ENCODE results near the gene ECHDC3. TPM values are rescaled to one million over a fixed set of nuclear protein-coding genes. Genes with fewer than 3 reads are reported as not detected.

The ECHDC3 gene
- total and polyA plus RNA-seq, 2 of the 4 experiments (the other 2 are of a cell fraction), result 4.3 to 5.0 TPM

DNA sequence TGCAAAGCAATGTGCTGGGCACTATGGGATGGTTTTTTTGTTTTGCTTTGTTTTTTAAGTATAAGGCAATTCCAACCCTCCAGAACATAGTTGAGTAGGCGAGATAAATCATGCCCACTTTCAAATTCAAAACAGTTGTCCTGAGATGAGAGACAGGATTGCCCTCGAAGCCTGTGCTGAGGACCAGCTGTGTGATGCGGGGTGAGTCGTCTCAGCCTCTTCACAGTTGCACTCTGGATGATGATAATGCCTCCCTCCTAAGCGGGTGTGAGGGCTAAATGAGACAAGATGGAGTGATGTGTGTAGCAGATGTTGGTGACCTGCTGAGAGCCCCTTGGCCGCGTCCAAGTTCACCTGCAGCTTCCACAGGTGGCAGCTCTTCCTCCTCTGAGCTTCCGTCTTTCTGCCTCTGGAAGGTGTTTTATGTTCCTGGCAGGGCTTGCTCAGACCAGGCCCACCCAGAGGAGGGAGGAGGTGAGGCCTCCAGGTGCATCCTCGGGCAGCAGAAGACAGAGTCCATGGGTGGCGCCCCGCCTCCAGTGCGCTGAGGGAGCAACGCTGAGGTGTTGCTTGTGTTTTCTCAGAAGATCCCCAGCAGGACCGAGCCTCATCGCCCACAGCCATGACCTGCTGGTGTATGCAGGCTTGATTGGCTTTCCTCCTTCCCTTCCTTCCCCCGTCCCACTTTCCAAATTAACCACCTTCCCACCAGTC lies 30.6 kb downstream of the ECHDC3 start:
- Histone ChIP-seq H3K4me2 (ENCODE audit: low read depth, low read length) (no peak overlapping the region), H2AFZ (replicated peaks; ENCODE audit: low read length, poor library complexity) (peak overlapping the region; percentile 5), H3K9me3 (ENCODE audit: control insufficient read depth, insufficient read depth, low read length) (no peaks in the 10 kb centered on the region), H3K56ac (ENCODE audit: extremely low read depth, insufficient read depth, low read length) (no peak overlapping the region), H2AK9ac (replicated peaks; ENCODE audit: low read depth, low read length, poor library complexity) (no peak overlapping the region), H4K8ac (ENCODE audit: low read depth in 2 of 2, low read length in 2 of 2) (no peak overlapping the region), H3K23ac (ENCODE audit: low read depth, low read length) (no peak overlapping the region), H3K27ac (ENCODE audit: insufficient read depth, low read length) (no peak overlapping the region), H3K79me1 (ENCODE audit: low read depth in 1 of 2, low read length in 2 of 2) (no peaks in the 10 kb centered on the region), H3K36me3 (ENCODE audit: control insufficient read depth, insufficient read depth, low read length) (no peaks in the 10 kb centered on the region), H3K9me1 (ENCODE audit: insufficient read depth, low read length) (peaks cover 7% of the 10 kb centered on the region), H4K5ac (ENCODE audit: low read depth, low read length) (no peak overlapping the region), H2BK120ac (ENCODE audit: low read depth, low read length) (no peak overlapping the region), H3K27me3 (ENCODE audit: control insufficient read depth, insufficient read depth, low read length) (peaks cover 16% of the 10 kb centered on the region), H3K9ac (ENCODE audit: low read depth, low read length) (no peak overlapping the region), H3K4ac (ENCODE audit: low read depth, low read length) (no peak overlapping the region), H2BK5ac (ENCODE audit: low read depth, low read length, poor library complexity, severe bottlenecking) (no peak overlapping the region), H2BK15ac (ENCODE audit: low read depth, low read length) (no peak overlapping the region), H2AK5ac (ENCODE audit: low read depth, low read length) (no peak overlapping the region), H3K4me3 (ENCODE audit: insufficient read depth, low read depth, low read length) (no peak overlapping the region), H3K18ac (ENCODE audit: low read depth, low read length) (no peak overlapping the region), H3K14ac (replicated peaks; ENCODE audit: low read depth, low read length) (no peak overlapping the region), H4K91ac (ENCODE audit: insufficient read depth, low read depth, low read length) (no peak overlapping the region), H2BK20ac (ENCODE audit: low read depth, low read length) (no peak overlapping the region), H4K20me1 (ENCODE audit: insufficient read depth, low read length) (no peaks in the 10 kb centered on the region), H3K4me1 (ENCODE audit: control insufficient read depth, insufficient read depth, low read length) (no peaks in the 10 kb centered on the region; the same call in 1 of the 2 replicates)
- intact Hi-C loops (cut with micrococcal nuclease) (no loop called here), dilution Hi-C loops (cut with HindIII; ENCODE audit: low sequenced_read_pairs, unreplicated experiment) (no loop called here), in situ Hi-C loops (cut with MboI; ENCODE audit: low sequenced_read_pairs) (no loop called here)
- TF ChIP-seq MXI1 (IDR thresholded peaks at IDR 0.05; ENCODE audit: borderline replicate concordance, low read depth, low read length) (no peak), USF2 (IDR thresholded peaks at IDR 0.05; ENCODE audit: low read depth, low read length) (no peak), MAFK (IDR thresholded peaks at IDR 0.05; ENCODE audit: low read depth, low read length) (no peak), RAD21 (IDR thresholded peaks at IDR 0.05; ENCODE audit: low read length) (no peak), NFE2L2 (IDR thresholded peaks at IDR 0.05; ENCODE audit: low read depth, low read length) (no peak), MAZ (IDR thresholded peaks at IDR 0.05; ENCODE audit: borderline replicate concordance, low read depth, low read length) (no peak), CHD1 (IDR thresholded peaks at IDR 0.05; ENCODE audit: low read depth, low read length) (no peak), CEBPB (IDR thresholded peaks at IDR 0.05; ENCODE audit: low read depth, low read length) (no peak), RFX5 (IDR thresholded peaks at IDR 0.05; ENCODE audit: low read depth, low read length) (no peak), FOS (IDR thresholded peaks at IDR 0.05; ENCODE audit: low read depth, low read length) (no peak), SMC3 (IDR thresholded peaks at IDR 0.05; ENCODE audit: low read depth, low read length) (no peak), RCOR1 (IDR thresholded peaks at IDR 0.05; ENCODE audit: insufficient replicate concordance, low read length) (no peak)
- TF ChIP-seq, protein P1, sequence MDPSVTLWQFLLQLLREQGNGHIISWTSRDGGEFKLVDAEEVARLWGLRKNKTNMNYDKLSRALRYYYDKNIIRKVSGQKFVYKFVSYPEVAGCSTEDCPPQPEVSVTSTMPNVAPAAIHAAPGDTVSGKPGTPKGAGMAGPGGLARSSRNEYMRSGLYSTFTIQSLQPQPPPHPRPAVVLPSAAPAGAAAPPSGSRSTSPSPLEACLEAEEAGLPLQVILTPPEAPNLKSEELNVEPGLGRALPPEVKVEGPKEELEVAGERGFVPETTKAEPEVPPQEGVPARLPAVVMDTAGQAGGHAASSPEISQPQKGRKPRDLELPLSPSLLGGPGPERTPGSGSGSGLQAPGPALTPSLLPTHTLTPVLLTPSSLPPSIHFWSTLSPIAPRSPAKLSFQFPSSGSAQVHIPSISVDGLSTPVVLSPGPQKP (IDR thresholded peaks at IDR 0.05; ENCODE audit: borderline replicate concordance, low read depth, low read length), result no peak
- ChIA-PET POLR2A (ENCODE audit: unreplicated experiment) (no interaction called here), CTCF (interaction anchor here (2.2 kb wide), 1 partner anchor 10 kb away, joined by 12 read pairs; no protein-coding TSS in a partner anchor)
- no peak for ATAC-seq (ENCODE audit: low read depth)
- 92% methylated on average over 4 of the region's 16 CpGs; no CpG with 5 or more reads in 1 of the 2 experiments for whole genome bisulfite sequencing, 2 experiments (ENCODE audit: extremely low coverage in 2 of 2, insufficient read length in 1 of 2)
- no TSS peak for BruUV-seq (replicated peaks)
- peak; percentile 12 for DNase-seq

All from IMR-90 (cell line).